Hippocampal formation (tissue), 2 donors: ENCODE results near the gene TMEM271.
A peak's percentile ranks its signal among the peaks of the same experiment; 100 is the strongest.
"Not testable (repeated sequence)": the region's sequence is repeated elsewhere in the genome, so short reads cannot be mapped to it uniquely, and the experiment has no call there.

ENCODE experiments used
- DNase-seq, 2 donors: peaks; one replicate each; lab custom pipeline; 2025; lab: John Stamatoyannopoulos, UW

Gene TMEM271

DNA sequence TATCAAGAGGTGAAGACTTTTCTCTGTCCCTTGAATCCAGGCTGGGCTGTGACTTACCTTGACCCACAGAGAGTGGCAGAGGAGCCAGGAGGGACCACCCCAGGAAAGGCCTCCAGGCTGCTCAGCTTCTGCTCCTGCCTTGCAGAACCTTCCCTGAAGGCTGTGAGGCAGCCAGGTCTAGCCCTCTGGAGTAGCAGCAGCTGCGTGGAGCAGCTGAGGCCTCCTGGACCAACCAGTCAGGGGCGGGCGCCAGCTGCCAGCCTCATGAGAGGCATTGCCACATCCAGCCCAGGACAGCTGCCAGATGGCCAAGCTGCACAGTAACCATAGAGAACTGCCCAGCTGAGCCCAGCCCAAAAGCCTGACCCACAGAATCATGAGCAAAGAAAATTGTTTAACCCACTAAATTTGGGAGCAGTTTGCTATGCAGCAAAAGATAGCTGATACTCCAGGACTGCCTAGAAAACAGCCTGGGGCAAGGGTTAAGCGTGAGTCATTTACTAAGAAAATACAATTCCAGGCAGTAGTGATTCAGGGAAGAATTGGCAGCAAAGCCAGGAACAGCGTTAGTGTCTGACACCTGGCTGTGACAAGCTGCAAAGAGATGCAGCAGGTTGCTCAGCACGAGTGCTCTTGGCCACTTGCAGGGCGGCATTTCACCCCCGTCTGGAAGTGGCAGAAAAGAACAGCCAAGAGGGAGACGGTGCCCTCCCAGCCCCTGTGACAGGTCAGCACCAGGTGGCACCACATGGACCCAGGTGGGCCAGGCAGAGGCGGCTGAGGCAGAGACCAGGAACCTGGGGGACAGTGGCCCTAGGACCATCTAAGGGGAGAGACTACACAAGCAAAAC is 34.5 kb upstream of the TMEM271 start:
- no peak for DNase-seq

DNA sequence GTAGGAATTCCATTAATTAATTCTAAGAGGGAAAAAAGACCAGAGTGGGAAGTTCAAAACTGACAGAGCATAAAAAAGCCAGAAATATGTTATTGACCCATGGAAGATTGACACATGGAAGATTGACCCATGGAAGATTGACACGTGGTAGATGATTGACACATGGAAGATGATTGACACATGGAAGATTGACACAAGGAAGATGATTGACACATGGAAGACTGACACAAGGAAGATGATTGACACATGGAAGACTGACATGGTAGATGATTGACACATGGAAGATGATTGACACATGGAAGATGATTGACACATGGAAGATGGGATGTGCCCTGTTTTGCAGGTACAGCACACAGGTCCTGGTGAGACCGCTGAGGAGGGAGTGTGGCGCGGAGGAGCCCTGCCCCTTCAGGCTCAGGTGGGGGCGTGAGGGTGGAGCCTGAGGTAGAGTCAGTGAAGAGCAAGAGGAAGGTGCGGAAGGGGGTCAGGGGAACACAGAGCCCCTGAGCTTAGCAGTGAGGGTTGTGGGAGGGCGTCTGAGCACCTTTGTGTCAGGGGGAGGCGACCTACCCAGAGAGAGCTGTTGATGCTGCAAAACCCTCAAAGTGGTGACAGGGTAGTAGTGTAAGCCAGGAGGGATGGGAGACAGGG is 33.4 kb upstream of the TMEM271 start:
- no peak for DNase-seq

GRCh38 chr4:608236-608635 is 32.1 kb upstream of the TMEM271 start:
- no peak for DNase-seq

- no peak for DNase-seq
Measured at GRCh38 chr4:605702-606425, 29.8 kb upstream of the TMEM271 start.

DNA sequence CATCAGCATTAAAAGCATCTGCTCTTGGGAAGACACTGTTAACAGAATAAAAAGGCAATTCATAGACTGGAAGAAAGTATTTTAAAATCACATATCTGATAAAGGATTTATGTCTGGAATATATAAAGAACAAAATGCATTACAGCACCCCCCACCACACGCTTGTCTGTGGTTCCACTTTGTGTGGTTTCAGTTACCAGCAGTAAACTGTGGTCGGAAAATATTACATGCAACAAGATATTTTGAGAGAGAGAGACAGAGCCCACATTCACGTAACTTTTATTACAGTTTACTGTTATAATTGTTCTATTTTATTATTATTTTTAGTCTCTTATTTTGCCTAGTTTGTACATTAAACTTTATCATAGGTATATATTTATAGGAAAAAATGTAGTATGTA is 28.0 kb upstream of the TMEM271 start:
- DNase-seq, result no peak

- peak in 1 of 2 donors; percentile 55 for DNase-seq
Measured at GRCh38 chr4:602559-602942, 26.5 kb upstream of the TMEM271 start.

GRCh38 chr4:601612-602558 is 25.8 kb upstream of the TMEM271 start:
- no peak for DNase-seq

GRCh38 chr4:600850-601515 is 24.9 kb upstream of the TMEM271 start:
- DNase-seq, result no peak

DNA sequence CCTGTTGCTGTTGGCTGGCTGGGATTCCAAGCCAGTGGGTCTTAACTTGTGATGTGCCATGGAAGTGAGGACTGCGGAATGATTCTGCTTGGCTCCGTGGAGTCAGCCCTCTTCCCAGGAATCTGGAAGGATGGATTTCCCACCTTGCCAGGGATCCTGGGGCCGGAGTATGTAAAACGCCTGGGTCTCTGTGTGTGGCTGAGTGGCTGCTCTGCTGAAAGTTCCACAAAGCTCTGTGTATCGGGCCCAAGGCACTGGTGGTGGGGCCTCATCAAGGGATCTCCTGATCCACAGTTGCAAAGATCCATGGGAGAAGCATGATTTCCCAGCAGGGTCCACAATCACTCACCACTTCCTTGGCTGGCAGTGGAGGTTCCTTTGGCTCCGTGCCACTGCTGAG is 24.1 kb upstream of the TMEM271 start:
- DNase-seq, result no peak

GRCh38 chr4:598925-599324 is 22.8 kb upstream of the TMEM271 start:
- DNase-seq, result no peak

- no peak for DNase-seq
Measured at GRCh38 chr4:592825-593520, 16.9 kb upstream of the TMEM271 start.

DNA sequence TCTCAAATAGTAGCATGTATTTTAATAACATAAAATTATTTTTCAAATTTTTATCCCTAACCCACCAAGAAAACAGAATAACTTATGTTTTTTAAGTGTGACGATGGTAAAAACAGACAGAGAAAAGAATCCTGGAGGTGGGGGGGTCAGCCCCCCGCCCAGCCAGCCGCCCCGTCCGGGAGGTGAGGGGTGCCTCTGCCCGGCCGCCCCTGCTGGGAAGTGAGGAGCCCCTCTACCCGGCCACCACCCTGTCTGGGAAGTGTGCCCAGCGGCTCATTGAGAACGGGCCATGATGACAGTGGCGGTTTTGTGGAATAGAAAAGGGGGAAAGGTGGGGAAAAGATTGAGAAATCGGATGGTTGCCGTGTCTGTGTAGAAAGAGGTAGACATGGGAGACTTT is 16.1 kb upstream of the TMEM271 start:
- not testable (repeated sequence) for DNase-seq

DNA sequence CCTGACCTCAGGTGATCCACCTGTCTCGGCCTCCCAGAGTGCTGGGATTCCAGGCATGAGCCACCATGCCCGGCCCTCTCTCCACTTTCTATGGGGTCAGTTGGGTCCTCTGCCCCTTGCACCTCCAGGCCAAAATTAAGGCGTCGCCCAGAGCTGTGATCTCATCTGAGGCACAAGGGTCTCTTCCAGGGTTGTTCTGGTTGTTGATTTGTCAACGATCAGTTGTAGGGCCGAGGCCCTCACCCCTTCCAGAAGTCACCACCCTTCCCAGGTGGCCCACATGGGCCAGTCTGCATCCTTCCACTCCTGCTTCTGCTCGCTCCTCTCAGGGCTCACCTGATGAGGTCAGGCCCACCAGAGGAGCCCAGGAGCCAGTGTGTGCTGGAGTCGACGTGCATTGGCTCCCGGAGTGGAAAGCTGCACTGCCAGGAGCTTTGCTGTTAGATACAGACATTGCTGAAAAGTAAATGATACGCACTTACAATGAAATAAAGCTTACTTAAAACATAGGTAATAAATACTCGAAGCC is 14.3 kb upstream of the TMEM271 start:
- DNase-seq, result no peak

- DNase-seq, result no peak
Measured at GRCh38 chr4:589219-589963, 13.3 kb upstream of the TMEM271 start.

DNA sequence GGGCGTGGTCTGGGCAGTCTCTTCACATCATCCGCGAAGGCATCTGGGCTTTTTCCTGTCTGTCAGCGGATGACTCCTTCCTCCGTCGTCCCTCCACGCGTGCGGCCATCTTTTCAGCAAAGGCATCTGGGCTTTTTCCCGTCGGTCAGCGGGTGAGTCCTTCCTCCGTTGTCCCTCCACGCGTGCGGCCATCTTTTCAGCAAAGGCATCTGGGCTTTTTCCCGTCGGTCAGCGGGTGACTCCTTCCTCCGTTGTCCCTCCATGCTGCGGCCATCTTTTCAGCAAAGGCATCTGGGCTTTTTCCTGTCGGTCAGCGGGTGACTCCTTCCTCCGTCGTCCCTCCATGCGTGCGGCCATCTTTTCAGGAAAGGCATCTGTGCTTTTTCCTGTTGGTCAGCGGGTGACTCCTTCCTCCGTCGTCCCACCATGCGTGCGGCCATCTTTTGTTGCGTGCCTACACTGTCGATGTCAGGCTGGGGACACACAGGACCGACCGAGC is 12.3 kb upstream of the TMEM271 start:
- DNase-seq, result no peak

DNA sequence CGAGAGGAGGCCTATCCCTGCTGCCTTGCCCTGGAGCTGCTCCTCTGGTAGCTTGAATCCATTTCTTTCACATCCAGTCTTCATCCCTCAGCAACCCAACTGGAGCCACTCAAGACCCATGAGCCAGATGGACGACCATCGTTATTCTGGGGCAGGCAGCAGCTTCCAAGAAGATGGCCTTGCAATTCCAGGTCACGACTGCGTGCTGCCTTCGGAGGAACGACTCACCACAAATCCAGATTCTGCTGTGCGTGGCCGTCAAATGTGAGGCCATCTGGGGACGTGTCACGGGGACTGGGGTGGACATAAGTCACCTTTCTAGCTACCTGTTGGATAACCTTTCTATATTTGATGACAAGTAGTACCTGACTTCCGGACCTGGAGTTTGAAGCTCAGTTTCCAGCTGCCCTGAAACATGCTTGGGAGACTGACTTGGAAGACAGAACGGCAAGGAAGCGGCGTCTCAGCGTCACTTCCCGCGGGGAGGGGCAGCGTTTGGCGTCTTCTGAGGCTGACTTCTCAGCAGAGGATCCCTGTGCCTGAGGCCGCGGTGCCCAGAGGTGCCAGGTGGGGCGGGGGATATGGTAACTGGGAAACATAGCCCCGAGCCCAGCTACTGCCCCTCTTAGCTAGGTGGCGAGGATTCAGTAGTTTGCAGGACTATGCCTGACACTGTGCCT is 11.7 kb upstream of the TMEM271 start:
- DNase-seq, result no peak

- no peak for DNase-seq
Measured at GRCh38 chr4:583820-584219, 7.7 kb upstream of the TMEM271 start.

DNA sequence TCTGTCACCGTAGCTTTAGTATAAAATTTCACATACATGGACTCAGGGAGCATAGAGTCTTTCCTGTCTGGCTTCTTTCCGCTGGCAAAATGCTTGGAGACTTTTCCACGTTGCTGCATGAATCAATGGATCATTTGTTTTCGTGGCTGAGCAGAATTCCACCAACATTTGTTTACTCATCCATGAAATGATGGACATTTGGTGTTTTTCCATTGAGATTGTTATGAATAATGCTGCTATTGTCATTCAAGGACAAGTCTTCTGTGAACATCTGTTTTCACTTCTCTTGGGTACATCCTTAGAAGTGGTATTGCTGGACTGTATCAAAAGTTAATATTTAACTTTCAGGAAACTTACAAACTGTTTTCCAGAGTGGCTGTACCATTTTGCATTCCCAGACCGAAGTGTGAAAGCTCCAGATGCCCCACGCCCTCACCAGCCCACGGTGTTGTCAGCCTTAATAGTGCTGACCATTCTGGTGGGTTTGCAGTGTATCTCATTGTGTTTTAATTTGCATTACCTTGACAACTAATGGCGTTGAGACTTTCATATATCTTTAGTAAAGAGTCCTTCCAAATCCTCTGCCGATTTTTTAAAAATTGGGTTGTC is 5.8 kb upstream of the TMEM271 start:
- no peak for DNase-seq
